CD4-positive, alpha-beta memory T cell (primary cell): ENCODE results near the gene USP24. TPM values are rescaled to one million over a fixed set of nuclear protein-coding genes. Genes with fewer than 3 reads are reported as not detected.

ENCODE experiments used
- CTCF ChIA-PET: fragments of 350-600 bp; sonication (Branson Sonifier 250); formaldehyde crosslinking; loops from one replicate; lab custom pipeline; 2021; ENCODE audit warnings: inconsistent platforms; ENCODE audit not compliant: partially characterized antibody; lab: Charles Lee
- POLR2A ChIA-PET: fragments of 350-600 bp; sonication (Branson Sonifier 250); formaldehyde crosslinking; loops from one replicate; lab custom pipeline; 2021; ENCODE audit not compliant: partially characterized antibody; lab: Charles Lee
- DNase-seq, 5 donors: peaks; one replicate each; pipeline versions ENCODE4 v3.0.0 to v3.0.0-alpha.2; 2020 to 2022; ENCODE audit warnings: mixed read lengths in 1 of 5
- H3K27ac ChIP-seq: one replicate; pipeline ENCODE4 v1.7.0; 2013; ENCODE audit warnings: low read depth, low read length
- H3K27me3 ChIP-seq: 2 replicates; pipeline ENCODE4 v1.7.0; 2013; ENCODE audit warnings: mild to moderate bottlenecking, low read length, moderate library complexity; ENCODE audit not compliant: insufficient read depth
- H3K36me3 ChIP-seq: 2 replicates; pipeline ENCODE4 v1.7.0; 2013; ENCODE audit warnings: mild to moderate bottlenecking, low read length, moderate library complexity; ENCODE audit not compliant: insufficient read depth
- H3K4me1 ChIP-seq: 2 replicates; pipeline ENCODE4 v1.7.0; 2013; ENCODE audit warnings: mild to moderate bottlenecking, low read length, moderate library complexity; ENCODE audit not compliant: insufficient read depth
- H3K4me3 ChIP-seq, 2 donors: one replicate each; pipeline ENCODE4 v1.7.0; 2013; ENCODE audit warnings: low read length in 2 of 2, mild to moderate bottlenecking in 1 of 2
- H3K9me3 ChIP-seq, 2 donors: one replicate each; pipeline ENCODE4 v1.7.0; 2013; ENCODE audit warnings: low read length in 2 of 2, control low read depth in 1 of 2; ENCODE audit not compliant: control insufficient read depth in 1 of 2
- H3K27ac Mint-ChIP-seq, 7 donors: one replicate each; pipeline ENCODE4 v1.8.0; 2020 to 2021; ENCODE audit warnings: mixed read lengths in 7 of 7, mild to moderate bottlenecking in 6 of 7, inconsistent platforms in 3 of 7, moderate library complexity in 3 of 7
- H3K27me3 Mint-ChIP-seq, 2 donors: one replicate each; pipeline ENCODE4 v1.8.0; 2020 to 2021; ENCODE audit warnings: mixed read lengths in 2 of 2
- H3K36me3 Mint-ChIP-seq, 2 donors: one replicate each; pipeline ENCODE4 v1.8.0; 2020 to 2021; ENCODE audit warnings: mixed read lengths in 2 of 2, inconsistent platforms in 1 of 2, mild to moderate bottlenecking in 1 of 2
- H3K4me1 Mint-ChIP-seq, 4 donors: one replicate each; pipeline ENCODE4 v1.8.0; 2020 to 2021; ENCODE audit warnings: mixed read lengths in 4 of 4, mild to moderate bottlenecking in 1 of 4
- H3K4me3 Mint-ChIP-seq, 8 donors: one replicate each; pipeline ENCODE4 v1.8.0; 2020 to 2021; ENCODE audit warnings: mixed read lengths in 8 of 8, mild to moderate bottlenecking in 7 of 8, moderate library complexity in 6 of 8, inconsistent platforms in 3 of 8
- H3K9me3 Mint-ChIP-seq, 8 donors: one replicate each; pipeline ENCODE4 v1.8.0; 2020 to 2021; ENCODE audit warnings: mixed read lengths in 8 of 8, mild to moderate bottlenecking in 5 of 8, inconsistent platforms in 3 of 8, moderate library complexity in 1 of 8
- intact Hi-C: fragments of 100-400 bp; cut with micrococcal nuclease; formaldehyde crosslinking; loops from one replicate; pipeline ENCODE4 v1.15.1; 2023
- polyA plus RNA-seq, 2 donors: library from polyadenylated mRNA; unstranded; fragments of 300-500 nt; fragmentation: Illumina TruSeq; gene quantifications; one replicate each; pipeline ENCODE4 v1.2.3, GENCODE V29; 2021
- total RNA-seq, 2 experiments: library from RNA; stranded (reverse); gene quantifications; one replicate each; pipeline ENCODE4 v1.2.3, GENCODE V29; 2021

USP24 gene, protein sequence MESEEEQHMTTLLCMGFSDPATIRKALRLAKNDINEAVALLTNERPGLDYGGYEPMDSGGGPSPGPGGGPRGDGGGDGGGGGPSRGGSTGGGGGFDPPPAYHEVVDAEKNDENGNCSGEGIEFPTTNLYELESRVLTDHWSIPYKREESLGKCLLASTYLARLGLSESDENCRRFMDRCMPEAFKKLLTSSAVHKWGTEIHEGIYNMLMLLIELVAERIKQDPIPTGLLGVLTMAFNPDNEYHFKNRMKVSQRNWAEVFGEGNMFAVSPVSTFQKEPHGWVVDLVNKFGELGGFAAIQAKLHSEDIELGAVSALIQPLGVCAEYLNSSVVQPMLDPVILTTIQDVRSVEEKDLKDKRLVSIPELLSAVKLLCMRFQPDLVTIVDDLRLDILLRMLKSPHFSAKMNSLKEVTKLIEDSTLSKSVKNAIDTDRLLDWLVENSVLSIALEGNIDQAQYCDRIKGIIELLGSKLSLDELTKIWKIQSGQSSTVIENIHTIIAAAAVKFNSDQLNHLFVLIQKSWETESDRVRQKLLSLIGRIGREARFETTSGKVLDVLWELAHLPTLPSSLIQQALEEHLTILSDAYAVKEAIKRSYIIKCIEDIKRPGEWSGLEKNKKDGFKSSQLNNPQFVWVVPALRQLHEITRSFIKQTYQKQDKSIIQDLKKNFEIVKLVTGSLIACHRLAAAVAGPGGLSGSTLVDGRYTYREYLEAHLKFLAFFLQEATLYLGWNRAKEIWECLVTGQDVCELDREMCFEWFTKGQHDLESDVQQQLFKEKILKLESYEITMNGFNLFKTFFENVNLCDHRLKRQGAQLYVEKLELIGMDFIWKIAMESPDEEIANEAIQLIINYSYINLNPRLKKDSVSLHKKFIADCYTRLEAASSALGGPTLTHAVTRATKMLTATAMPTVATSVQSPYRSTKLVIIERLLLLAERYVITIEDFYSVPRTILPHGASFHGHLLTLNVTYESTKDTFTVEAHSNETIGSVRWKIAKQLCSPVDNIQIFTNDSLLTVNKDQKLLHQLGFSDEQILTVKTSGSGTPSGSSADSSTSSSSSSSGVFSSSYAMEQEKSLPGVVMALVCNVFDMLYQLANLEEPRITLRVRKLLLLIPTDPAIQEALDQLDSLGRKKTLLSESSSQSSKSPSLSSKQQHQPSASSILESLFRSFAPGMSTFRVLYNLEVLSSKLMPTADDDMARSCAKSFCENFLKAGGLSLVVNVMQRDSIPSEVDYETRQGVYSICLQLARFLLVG (N-terminal part only)
- total RNA-seq (10 to 100 TPM; 73.2 to 74.2 TPM), polyA plus RNA-seq (10 to 100 TPM in 1 of 2 donors, 1 to 10 TPM in 1; 1.6 to 10.9 TPM)

DNA sequence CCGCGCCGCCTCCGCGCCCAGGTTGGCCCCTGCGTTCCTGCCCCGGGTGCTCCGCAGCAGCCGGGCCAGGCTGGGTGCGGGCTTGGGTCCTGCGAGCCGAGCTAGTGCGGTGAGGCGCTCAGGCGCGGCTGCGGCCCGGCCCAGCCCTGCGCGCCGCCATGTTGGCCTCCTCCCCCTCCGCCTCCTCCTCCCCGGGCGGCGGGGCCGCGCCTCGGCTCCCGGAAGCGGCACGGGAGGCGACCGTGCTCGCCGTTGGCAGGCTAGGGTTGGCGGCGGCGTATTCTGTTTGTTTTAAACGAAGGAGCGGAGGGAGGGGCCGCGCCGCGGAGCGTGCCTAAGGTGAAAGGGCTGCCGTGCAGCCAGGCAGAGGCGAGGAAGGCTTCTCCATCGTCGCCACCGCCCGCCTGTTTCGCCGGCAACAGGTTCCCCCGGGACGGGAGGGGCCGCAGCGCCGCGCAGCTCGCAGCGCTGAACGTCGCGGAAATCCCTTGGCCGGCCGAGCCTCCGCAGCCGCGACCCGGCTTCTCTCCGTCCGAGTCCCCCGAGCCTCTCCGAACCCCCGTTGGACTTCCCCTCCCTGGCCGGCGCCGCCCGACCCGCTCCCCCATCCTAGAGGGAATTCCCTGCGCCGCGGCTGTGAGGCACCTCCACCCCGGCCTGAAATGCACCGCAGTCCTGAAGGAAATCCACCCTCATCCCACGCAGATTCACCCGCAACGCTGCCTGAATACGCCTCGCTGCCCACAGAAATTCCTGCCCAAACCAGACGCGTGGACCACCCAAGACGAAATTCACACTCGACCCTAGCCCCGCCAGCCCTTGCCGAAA lies at the start of gene USP24:
Gene USP24 (minus strand): TSS at position 171 of the 828 bp plus-strand sequence. CDS start 251 bp downstream, outside the sequence.
- intact Hi-C loops, result loop anchor here (1.0 to 2.0 kb wide), 2 partner anchors 62 to 75 kb away; no protein-coding TSS in a partner anchor

DNA sequence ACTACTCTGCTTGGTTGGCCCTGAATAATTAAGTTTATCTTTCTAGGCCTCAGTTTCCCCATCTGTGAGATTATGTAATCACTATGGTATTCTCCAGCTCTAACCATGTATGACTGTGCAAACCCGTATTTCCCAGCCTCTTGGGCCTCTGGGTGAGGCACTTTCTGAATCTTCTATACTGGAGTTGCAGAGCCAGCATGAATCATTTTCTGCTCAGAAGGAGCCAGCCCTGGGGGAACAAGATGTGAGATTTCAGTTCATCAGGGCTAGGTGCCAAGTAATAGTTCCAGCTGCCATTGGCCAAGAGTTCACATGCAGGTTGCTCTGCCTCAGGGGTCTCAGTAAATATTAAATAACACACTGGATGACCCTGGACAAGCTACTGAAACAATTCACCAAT lies 47.7 kb upstream of the USP24 start:
- Mint-ChIP-seq H3K27ac (no peak overlapping the region), H3K36me3 (no peaks in the 10 kb centered on the region), H3K9me3 (no peaks in the 10 kb centered on the region), H3K4me1 (peaks cover 7 to 8% (median 7%) of the 10 kb centered on the region in 4 donors), H3K27me3 (no peaks in the 10 kb centered on the region), H3K4me3 (no peak overlapping the region)
- Histone ChIP-seq H3K4me1 (peaks cover 6% of the 10 kb centered on the region), H3K27me3 (no peaks in the 10 kb centered on the region), H3K36me3 (no peaks in the 10 kb centered on the region), H3K9me3 (no peaks in the 10 kb centered on the region), H3K4me3 (no peak overlapping the region), H3K27ac (no peak overlapping the region)
- no peak for DNase-seq
- ChIA-PET POLR2A (no interaction called here), CTCF (no interaction called here)
- intact Hi-C loops, result no loop called here

More for the DNA sequence above, at the start of gene USP24:
- Mint-ChIP-seq H3K4me3 (peak within 1 kb of the TSS; percentile 88 to 98 (median 95)), H3K27me3 (no peaks in the 10 kb centered on the region), H3K27ac (peak within 1 kb of the TSS; percentile 96 to 100 (median 98)), H3K36me3 (peaks cover 0 to 14% of the 10 kb centered on the region in 2 donors), H3K9me3 (peaks cover 0 to 2% (median 0%) of the 10 kb centered on the region in 8 donors), H3K4me1 (peaks cover 48 to 72% (median 62%) of the 10 kb centered on the region in 4 donors)
- H3K9me3 ChIP-seq, result no peaks in the 10 kb centered on the region
- H3K27me3 ChIP-seq, result no peaks in the 10 kb centered on the region
- H3K27ac ChIP-seq, result peak within 1 kb of the TSS; percentile 87
- peak within 1 kb of the TSS; percentile 80 to 81 for H3K4me3 ChIP-seq
- CTCF ChIA-PET, result interaction anchor here (1.5 kb wide), 1 partner anchor 13 kb away, joined by 3 read pairs; no protein-coding TSS in a partner anchor
- DNase-seq, result peak; percentile 86 to 88 (median 87)
- H3K36me3 ChIP-seq, result no peaks in the 10 kb centered on the region
- H3K4me1 ChIP-seq, result peaks cover 66% of the 10 kb centered on the region
- POLR2A ChIA-PET, result interaction anchor here (0.9 to 3.4 kb wide), 10 partner anchors 11 to 65 kb away, joined by 3 to 27 read pairs (median 4); no protein-coding TSS in a partner anchor

DNA sequence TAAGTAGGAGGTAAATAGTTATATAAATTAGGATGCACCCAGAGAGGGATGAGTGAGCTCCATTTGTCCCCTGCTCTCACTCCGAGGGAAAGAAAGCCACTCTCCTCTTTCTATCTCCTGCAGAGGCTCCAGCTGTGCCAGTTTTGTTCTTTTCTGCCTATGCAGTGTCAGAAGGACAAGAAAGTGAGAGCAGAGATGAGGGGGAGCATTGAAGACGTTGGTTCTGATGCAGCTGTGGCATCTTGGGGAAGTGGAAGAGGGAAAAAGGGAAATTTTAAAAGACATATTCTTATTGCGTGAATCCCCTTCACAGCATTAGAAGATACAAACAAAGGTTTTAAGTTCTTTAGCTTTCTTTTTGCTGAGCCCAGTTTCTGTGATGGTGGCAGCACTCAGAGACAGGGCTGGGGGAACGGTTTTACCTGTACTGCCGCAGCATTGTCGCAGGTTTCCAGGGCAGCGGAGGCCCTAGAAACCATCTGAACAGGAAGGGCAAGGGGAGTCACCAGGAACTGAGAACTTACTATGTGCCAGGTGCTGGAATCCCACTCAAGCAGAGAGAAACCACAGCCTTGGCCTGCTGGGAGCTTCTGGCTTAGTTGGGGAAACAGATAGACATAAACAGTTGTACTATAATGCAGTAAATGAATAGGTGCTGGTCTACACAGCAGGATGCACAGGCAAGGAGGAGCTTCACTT lies 44.9 kb upstream of the USP24 start:
- DNase-seq, result no peak
- H3K4me1 ChIP-seq, result peaks cover 9% of the 10 kb centered on the region
- intact Hi-C loops, result no loop called here
- no peak overlapping the region for H3K4me3 ChIP-seq
- Mint-ChIP-seq H3K27ac (peak overlapping the region in 2 of 7 donors; percentile 0 to 71), H3K4me3 (no peak overlapping the region), H3K27me3 (no peaks in the 10 kb centered on the region), H3K36me3 (no peaks in the 10 kb centered on the region), H3K4me1 (peaks cover 11 to 12% (median 11%) of the 10 kb centered on the region in 4 donors), H3K9me3 (no peaks in the 10 kb centered on the region)
- no peaks in the 10 kb centered on the region for H3K9me3 ChIP-seq
- H3K27ac ChIP-seq, result no peak overlapping the region
- POLR2A ChIA-PET, result no interaction called here
- no peaks in the 10 kb centered on the region for H3K27me3 ChIP-seq
- CTCF ChIA-PET, result no interaction called here
- H3K36me3 ChIP-seq, result no peaks in the 10 kb centered on the region

DNA sequence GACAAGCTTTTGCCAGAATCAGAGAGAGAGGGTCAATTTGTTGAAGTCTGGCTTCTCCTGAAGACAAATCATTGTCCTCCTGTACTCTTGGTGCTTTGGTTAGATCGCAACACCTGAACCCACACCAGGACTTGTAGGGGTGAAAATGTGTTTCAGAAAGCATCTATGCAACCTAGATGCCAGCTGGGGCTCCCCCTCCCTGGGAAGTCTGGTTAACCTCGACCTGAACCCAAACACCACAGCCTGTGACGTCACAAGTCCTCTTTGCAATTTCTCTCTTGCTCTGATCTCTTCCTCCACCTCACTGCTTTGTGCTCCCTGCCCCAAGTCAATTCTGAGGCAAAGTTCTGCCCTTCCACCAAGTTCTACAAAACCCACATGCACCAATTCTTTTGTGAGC lies 42.8 kb upstream of the USP24 start:
- Histone ChIP-seq H3K27ac (no peak overlapping the region), H3K36me3 (no peaks in the 10 kb centered on the region), H3K4me3 (no peak overlapping the region), H3K27me3 (no peaks in the 10 kb centered on the region), H3K4me1 (peaks cover 9% of the 10 kb centered on the region), H3K9me3 (no peaks in the 10 kb centered on the region)
- no peaks in the 10 kb centered on the region for H3K27me3 Mint-ChIP-seq
- DNase-seq, result peak; percentile 60 to 81 (median 71)
- H3K4me1 Mint-ChIP-seq, result peaks cover 11 to 12% (median 11%) of the 10 kb centered on the region in 4 donors
- intact Hi-C loops, result no loop called here
- H3K27ac Mint-ChIP-seq, result peak overlapping the region in 6 of 7 donors; percentile 2 to 85 (median 52)
- CTCF ChIA-PET, result interaction anchor here (1.2 kb wide), 2 partner anchors 10 to 45 kb away, joined by 3 read pairs; no protein-coding TSS in a partner anchor
- H3K36me3 Mint-ChIP-seq, result no peaks in the 10 kb centered on the region
- H3K4me3 Mint-ChIP-seq, result peak overlapping the region in 3 of 8 donors; percentile 1 to 32 (median 1)
- H3K9me3 Mint-ChIP-seq, result no peaks in the 10 kb centered on the region
- POLR2A ChIA-PET, result no interaction called here

DNA sequence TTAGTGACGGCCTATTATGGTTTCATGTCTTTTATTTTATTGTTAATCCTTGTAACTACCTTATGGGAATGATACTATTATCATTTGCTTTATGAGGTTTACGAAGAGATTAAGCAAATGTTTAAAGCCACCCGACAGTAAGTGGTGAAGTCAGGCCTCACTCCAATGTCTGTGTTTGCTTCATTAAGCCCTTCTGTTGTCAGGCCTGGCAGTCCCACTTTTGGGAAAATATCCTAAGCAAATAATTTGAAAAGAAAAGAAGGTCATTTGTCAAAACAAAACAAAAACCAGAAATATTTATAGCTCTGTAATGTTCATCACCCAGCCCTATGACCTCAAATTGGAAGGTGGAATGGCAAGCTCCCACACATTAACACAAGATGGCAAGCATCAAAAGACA lies 40.7 kb upstream of the USP24 start:
- no peaks in the 10 kb centered on the region for H3K27me3 ChIP-seq
- no peaks in the 10 kb centered on the region for H3K27me3 Mint-ChIP-seq
- no peak overlapping the region for H3K4me3 ChIP-seq
- peaks cover 11 to 12% (median 11%) of the 10 kb centered on the region in 4 donors for H3K4me1 Mint-ChIP-seq
- H3K36me3 ChIP-seq, result no peaks in the 10 kb centered on the region
- no peak for DNase-seq
- POLR2A ChIA-PET, result interaction anchor here (0.8 kb wide), 1 partner anchor 104 kb away, joined by 3 read pairs; no protein-coding TSS in a partner anchor
- H3K36me3 Mint-ChIP-seq, result no peaks in the 10 kb centered on the region
- CTCF ChIA-PET, result interaction anchor here (1.0 to 1.3 kb wide), 2 partner anchors 9 to 23 kb away, joined by 3 to 4 read pairs; no protein-coding TSS in a partner anchor
- H3K27ac ChIP-seq, result no peak overlapping the region
- no peak overlapping the region for H3K27ac Mint-ChIP-seq
- H3K9me3 Mint-ChIP-seq, result no peaks in the 10 kb centered on the region
- H3K4me1 ChIP-seq, result peaks cover 9% of the 10 kb centered on the region
- no peak overlapping the region for H3K4me3 Mint-ChIP-seq
- H3K9me3 ChIP-seq, result no peaks in the 10 kb centered on the region
- intact Hi-C loops, result no loop called here
